ENCODE results near the gene CLHC1. TPM values are rescaled to one million over a fixed set of nuclear protein-coding genes. Genes with fewer than 3 reads are reported as not detected.

CLHC1 gene
- total and polyA plus RNA-seq, 2 of the 8 experiments (the other 6 are each of a cell fraction or from before 2014, with no cell fraction given): 2.6 to 10.8 TPM

- DNase-seq (ENCODE audit: low read depth in 1 of 2, low spot score in 2 of 2) (peak in 1 of 2 experiments; percentile 78), FAIRE-seq (peak; percentile 92)
- Histone ChIP-seq H4K91ac (replicated peaks; ENCODE audit: insufficient read length, low read length) (peak overlapping the region; percentile 97), H3K4me1 (replicated peaks in 1 of 4; ENCODE audit: control insufficient read depth in 3 of 4, insufficient read depth in 4 of 4, low read length in 3 of 4) (peaks cover 12 to 27% (median 24%) of the 10 kb centered on the region in 4 experiments), H3K36me3 (ENCODE audit: control insufficient read depth in 2 of 4, insufficient read depth in 4 of 4, low read length in 3 of 4) (no peaks in the 10 kb centered on the region), H3K79me2 (ENCODE audit: control insufficient read depth in 1 of 2, insufficient read depth in 2 of 2, low read length in 2 of 2) (no peaks in the 10 kb centered on the region), H4K20me1 (replicated peaks in 1 of 2; ENCODE audit: control insufficient read depth in 1 of 2, insufficient read depth in 2 of 2, low read length in 2 of 2) (no peaks in the 10 kb centered on the region), H3K23ac (ENCODE audit: insufficient read length) (no peak overlapping the region), H3K27me3 (replicated peaks in 1 of 4; ENCODE audit: control insufficient read depth in 3 of 4, extremely low read depth in 1 of 4, insufficient read depth in 3 of 4, low read length in 3 of 4) (no peaks in the 10 kb centered on the region), H2BK5ac (ENCODE audit: low read depth, low read length) (peak overlapping the region; percentile 96), H3K4ac (replicated peaks; ENCODE audit: insufficient read length, low read depth, low read length) (peak overlapping the region; percentile 5), H2BK12ac (ENCODE audit: low read depth, low read length) (peak overlapping the region; percentile 100), H3K18ac (ENCODE audit: extremely low read depth, low read length) (peak overlapping the region; percentile 100), H2BK120ac (replicated peaks; ENCODE audit: low read depth, low read length) (no peak overlapping the region), H3K27ac (ENCODE audit: low read depth, low read length) (peak overlapping the region; percentile 97), H3K56ac (replicated peaks; ENCODE audit: insufficient read length, low read depth, low read length) (no peak overlapping the region), H2BK20ac (ENCODE audit: low read length) (peak overlapping the region; percentile 95), H3K4me2 (ENCODE audit: insufficient read depth in 1 of 2, low read depth in 2 of 2, low read length in 2 of 2) (peak overlapping the region; percentile 65 to 67), H2AFZ (ENCODE audit: low read length) (no peak overlapping the region), H4K8ac (ENCODE audit: extremely low read depth, insufficient read depth, low read length) (peak overlapping the region; percentile 53; the same call in 1 of the 2 replicates), H3K9ac (replicated peaks in 1 of 4; ENCODE audit: extremely low read depth in 1 of 4, low read depth in 3 of 4, low read length in 3 of 4) (peak overlapping the region in 3 of 4 experiments; percentile 8 to 66 (median 59); a peak in 4 of 7 replicates), H3K14ac (ENCODE audit: insufficient read length) (no peak overlapping the region), H3K79me1 (ENCODE audit: low read depth, low read length) (no peaks in the 10 kb centered on the region), H3K23me2 (ENCODE audit: low read depth, low read length) (peaks cover 2% of the 10 kb centered on the region), H2AK5ac (ENCODE audit: low read depth, low read length) (peak overlapping the region; percentile 61; the same call in 1 of the 2 replicates), H2BK15ac (ENCODE audit: low read length) (peak overlapping the region; percentile 11; the same call in 1 of the 2 replicates), H4K5ac (ENCODE audit: insufficient read length, low read depth, low read length) (peak overlapping the region; percentile 22), H3K4me3 (ENCODE audit: extremely low read depth in 1 of 4, insufficient read depth in 2 of 4, low read depth in 3 of 4, low read length in 4 of 4) (peak overlapping the region in 3 of 4 experiments; percentile 2 to 40 (median 36); a peak in 3 of 8 replicates), H3K9me3 (ENCODE audit: insufficient read depth in 2 of 2, low read depth in 1 of 2, low read length in 1 of 2) (no peaks in the 10 kb centered on the region)
- ChIA-PET CTCF (ENCODE audit: partially characterized antibody) (interaction anchor here (0.9 to 1.2 kb wide), 7 partner anchors 23 to 234 kb away, joined by 3 to 5 read pairs (median 3); no protein-coding TSS in a partner anchor), POLR2A (ENCODE audit: partially characterized antibody) (interaction anchor here (0.6 to 2.6 kb wide), 16 partner anchors 9 to 114 kb away, joined by 3 to 21 read pairs (median 6); partner anchors contain the start of genes CLHC1, RPS27A and RTN4)
- WGBS, 2 experiments (ENCODE audit: extremely low coverage in 1 of 2, insufficient coverage in 1 of 2, insufficient read length in 1 of 2, insufficient replicate concordance in 2 of 2, low coverage in 1 of 2, low lambda C conversion rate in 2 of 2, missing lambda C conversion rate in 1 of 2): 23% methylated on average over 10 of the region's 10 CpGs; no CpG with 5 or more reads in 1 of the 2 experiments
- TF ChIP-seq YY1 (IDR thresholded peaks at IDR 0.05; ENCODE audit: low read depth, low read length) (peak; percentile 55; the same call in 1 of the 2 replicates), NANOG (IDR thresholded peaks at IDR 0.05; ENCODE audit: insufficient read depth, low read depth, low read length, poor library complexity, severe bottlenecking) (peak; percentile 14), KDM1A (IDR thresholded peaks at IDR 0.05; ENCODE audit: borderline replicate concordance, low read length) (0 out of 2 replicates have a peak, but pooled peaks have one; percentile 60), POLR2A (IDR thresholded peaks at IDR 0.05; ENCODE audit: control extremely low read depth in 1 of 2, low read depth in 2 of 2, low read length in 2 of 2) (peak; percentile 41 to 81), ATF2 (IDR thresholded peaks at IDR 0.05; ENCODE audit: low read length) (peak; percentile 15; the same call in 1 of the 2 replicates), CTBP2 (IDR thresholded peaks at IDR 0.05; ENCODE audit: borderline replicate concordance, insufficient read depth, insufficient read length, low read length) (no peak), BCL11A (IDR thresholded peaks at IDR 0.05; ENCODE audit: low read depth in 2 of 2, low read length in 2 of 2) (no peak), ASH2L (IDR thresholded peaks at IDR 0.05; ENCODE audit: low read length) (no peak), SRF (IDR thresholded peaks at IDR 0.05; ENCODE audit: low read depth, low read length) (peak; percentile 100)
Measured at GRCh38 chr2:55133467-55134315, 98.4 kb downstream of the CLHC1 start.
